ENCODE measurements around the gene CSN3. TPM values are rescaled to one million over a fixed set of nuclear protein-coding genes. Genes with fewer than 3 reads are reported as not detected.

The CSN3 gene
- total and polyA plus RNA-seq, 10 of the 15 experiments (the other 5 are each of a cell fraction or from before 2014, with no cell fraction given): not detected

GRCh38 chr4:70195425-70195824 is 47.0 kb upstream of the CSN3 start, which contains the start of gene ODAM (continued):
- TF ChIP-seq SMAD5 (IDR thresholded peaks at IDR 0.05; ENCODE audit: low read depth): no peak

GRCh38 chr4:70196857-70197256 is 45.5 kb upstream of the CSN3 start:
- POLR2A ChIA-PET: no interaction called here
- BruUV-seq (replicated peaks): no TSS peak
- Histone ChIP-seq H3K4me2 (ENCODE audit: control insufficient read depth, insufficient read depth) (no peak overlapping the region), H2AFZ (ENCODE audit: control insufficient read depth, low read depth, low read length) (no peak overlapping the region), H3K9me3 (replicated peaks; ENCODE audit: control insufficient read depth, insufficient read depth, low read length) (no peaks in the 10 kb centered on the region), H4K20me1 (ENCODE audit: control insufficient read depth, insufficient read depth) (no peaks in the 10 kb centered on the region), H3K27ac (ENCODE audit: control insufficient read depth, insufficient read depth) (no peak overlapping the region), H3K36me3 (ENCODE audit: control insufficient read depth in 2 of 2, insufficient read depth in 2 of 2, low read length in 1 of 2) (no peaks in the 10 kb centered on the region), H3K4me3 (no peak overlapping the region), H3K9ac (ENCODE audit: control insufficient read depth, insufficient read depth, low read length) (no peak overlapping the region), H3K27me3 (replicated peaks in 1 of 2; ENCODE audit: control insufficient read depth in 2 of 2, insufficient read depth in 2 of 2, low read length in 1 of 2) (no peaks in the 10 kb centered on the region), H3K79me2 (ENCODE audit: control insufficient read depth, insufficient read depth, low read length) (no peaks in the 10 kb centered on the region), H3K4me1 (ENCODE audit: control insufficient read depth, insufficient read depth, low read length) (no peaks in the 10 kb centered on the region)
- ATAC-seq: no peak
- TF ChIP-seq ZNF207 (IDR thresholded peaks at IDR 0.05; ENCODE audit: borderline replicate concordance) (no peak), STAT1 (conservative IDR thresholded peaks at IDR 0.05) (no peak), CEBPZ (IDR thresholded peaks at IDR 0.05; ENCODE audit: low read depth, low read length) (no peak), TCF7 (IDR thresholded peaks at IDR 0.05; ENCODE audit: borderline replicate concordance) (no peak), DPF2 (IDR thresholded peaks at IDR 0.05) (no peak), STAT3 (IDR thresholded peaks at IDR 0.05; ENCODE audit: low read depth, low read length) (no peak), JUNB (IDR thresholded peaks at IDR 0.05) (no peak), RAD51 (IDR thresholded peaks at IDR 0.05) (no peak), RB1 (IDR thresholded peaks at IDR 0.05; ENCODE audit: borderline replicate concordance) (no peak), ATF2 (IDR thresholded peaks at IDR 0.05; ENCODE audit: low read length) (no peak)
- TF ChIP-seq, protein P1, sequence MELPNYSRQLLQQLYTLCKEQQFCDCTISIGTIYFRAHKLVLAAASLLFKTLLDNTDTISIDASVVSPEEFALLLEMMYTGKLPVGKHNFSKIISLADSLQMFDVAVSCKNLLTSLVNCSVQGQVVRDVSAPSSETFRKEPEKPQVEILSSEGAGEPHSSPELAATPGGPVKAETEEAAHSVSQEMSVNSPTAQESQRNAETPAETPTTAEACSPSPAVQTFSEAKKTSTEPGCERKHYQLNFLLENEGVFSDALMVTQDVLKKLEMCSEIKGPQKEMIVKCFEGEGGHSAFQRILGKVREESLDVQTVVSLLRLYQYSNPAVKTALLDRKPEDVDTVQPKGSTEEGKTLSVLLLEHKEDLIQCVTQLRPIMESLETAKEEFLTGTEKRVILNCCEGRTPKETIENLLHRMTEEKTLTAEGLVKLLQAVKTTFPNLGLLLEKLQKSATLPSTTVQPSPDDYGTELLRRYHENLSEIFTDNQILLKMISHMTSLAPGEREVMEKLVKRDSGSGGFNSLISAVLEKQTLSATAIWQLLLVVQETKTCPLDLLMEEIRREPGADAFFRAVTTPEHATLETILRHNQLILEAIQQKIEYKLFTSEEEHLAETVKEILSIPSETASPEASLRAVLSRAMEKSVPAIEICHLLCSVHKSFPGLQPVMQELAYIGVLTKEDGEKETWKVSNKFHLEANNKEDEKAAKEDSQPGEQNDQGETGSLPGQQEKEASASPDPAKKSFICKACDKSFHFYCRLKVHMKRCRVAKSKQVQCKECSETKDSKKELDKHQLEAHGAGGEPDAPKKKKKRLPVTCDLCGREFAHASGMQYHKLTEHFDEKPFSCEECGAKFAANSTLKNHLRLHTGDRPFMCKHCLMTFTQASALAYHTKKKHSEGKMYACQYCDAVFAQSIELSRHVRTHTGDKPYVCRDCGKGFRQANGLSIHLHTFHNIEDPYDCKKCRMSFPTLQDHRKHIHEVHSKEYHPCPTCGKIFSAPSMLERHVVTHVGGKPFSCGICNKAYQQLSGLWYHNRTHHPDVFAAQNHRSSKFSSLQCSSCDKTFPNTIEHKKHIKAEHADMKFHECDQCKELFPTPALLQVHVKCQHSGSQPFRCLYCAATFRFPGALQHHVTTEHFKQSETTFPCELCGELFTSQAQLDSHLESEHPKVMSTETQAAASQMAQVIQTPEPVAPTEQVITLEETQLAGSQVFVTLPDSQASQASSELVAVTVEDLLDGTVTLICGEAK (IDR thresholded peaks at IDR 0.05; ENCODE audit: borderline replicate concordance): no peak
- TF ChIP-seq, protein P2, sequence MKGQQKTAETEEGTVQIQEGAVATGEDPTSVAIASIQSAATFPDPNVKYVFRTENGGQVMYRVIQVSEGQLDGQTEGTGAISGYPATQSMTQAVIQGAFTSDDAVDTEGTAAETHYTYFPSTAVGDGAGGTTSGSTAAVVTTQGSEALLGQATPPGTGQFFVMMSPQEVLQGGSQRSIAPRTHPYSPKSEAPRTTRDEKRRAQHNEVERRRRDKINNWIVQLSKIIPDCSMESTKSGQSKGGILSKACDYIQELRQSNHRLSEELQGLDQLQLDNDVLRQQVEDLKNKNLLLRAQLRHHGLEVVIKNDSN (IDR thresholded peaks at IDR 0.05; ENCODE audit: borderline replicate concordance, extremely low read length, insufficient read depth, low read depth, low read length): no peak
- FAIRE-seq: no peak
- 12% methylated on average over 2 of the region's 2 CpGs for WGBS (ENCODE audit: insufficient coverage, insufficient replicate concordance, low lambda C conversion rate, missing lambda C conversion rate)
- intact Hi-C loops (cut with micrococcal nuclease; ENCODE audit: unreplicated experiment): no loop called here
- CTCF ChIA-PET: interaction anchor here (1.9 kb wide), 1 partner anchor 13 kb away, joined by 10 read pairs; no protein-coding TSS in a partner anchor
- RAD21 ChIA-PET (ENCODE audit: unreplicated experiment): no interaction called here
- SMC1A ChIA-PET (ENCODE audit: uncharacterized antibody, unreplicated experiment): no interaction called here
- in situ Hi-C loops (cut with MboI): no loop called here
- no peak for DNase-seq (ENCODE audit: low read depth, low spot score)

Data from GM12878 (cell line).